HG02623 (cell line): ENCODE data around the gene CBX2.

ENCODE experiments used
- ATAC-seq: cut with Tn5 transposase; IDR thresholded peaks from one replicate; pipeline ENCODE4 v1.9.1; 2021; ENCODE audit warnings: moderate library complexity; ENCODE audit not compliant: unreplicated experiment

The CBX2 gene

DNA sequence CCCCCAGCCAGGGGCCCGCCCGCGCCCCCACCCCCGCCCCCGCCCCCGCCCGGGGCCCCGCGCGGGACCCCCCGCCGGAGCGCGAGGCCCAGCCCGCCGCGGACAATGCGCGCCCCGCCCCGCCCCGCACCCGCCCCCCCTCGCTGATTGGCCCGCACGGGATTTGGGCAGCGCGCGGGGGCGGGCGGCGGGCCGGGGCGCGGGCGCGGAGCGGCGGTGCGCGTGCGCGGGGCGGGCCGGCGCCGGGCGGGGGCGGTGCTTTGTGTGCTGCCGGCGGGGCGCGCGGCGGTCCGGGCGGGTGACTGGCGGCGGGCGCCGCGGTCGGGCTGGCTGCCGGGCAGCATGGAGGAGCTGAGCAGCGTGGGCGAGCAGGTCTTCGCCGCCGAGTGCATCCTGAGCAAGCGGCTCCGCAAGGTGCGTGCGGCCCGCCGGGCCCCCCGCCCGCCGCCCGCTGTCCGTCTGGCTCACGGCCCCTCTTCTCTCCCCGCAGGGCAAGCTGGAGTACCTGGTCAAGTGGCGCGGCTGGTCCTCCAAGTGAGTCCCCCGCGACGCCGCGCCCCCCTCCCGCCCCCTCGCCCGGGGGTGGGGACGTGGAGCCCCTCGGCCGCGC is at the start of gene CBX2:
Gene CBX2 (plus strand): TSS at position 255 of the 610 bp plus-strand sequence. CDS start 88 bp downstream, at position 343.
- ATAC-seq = no peak

DNA sequence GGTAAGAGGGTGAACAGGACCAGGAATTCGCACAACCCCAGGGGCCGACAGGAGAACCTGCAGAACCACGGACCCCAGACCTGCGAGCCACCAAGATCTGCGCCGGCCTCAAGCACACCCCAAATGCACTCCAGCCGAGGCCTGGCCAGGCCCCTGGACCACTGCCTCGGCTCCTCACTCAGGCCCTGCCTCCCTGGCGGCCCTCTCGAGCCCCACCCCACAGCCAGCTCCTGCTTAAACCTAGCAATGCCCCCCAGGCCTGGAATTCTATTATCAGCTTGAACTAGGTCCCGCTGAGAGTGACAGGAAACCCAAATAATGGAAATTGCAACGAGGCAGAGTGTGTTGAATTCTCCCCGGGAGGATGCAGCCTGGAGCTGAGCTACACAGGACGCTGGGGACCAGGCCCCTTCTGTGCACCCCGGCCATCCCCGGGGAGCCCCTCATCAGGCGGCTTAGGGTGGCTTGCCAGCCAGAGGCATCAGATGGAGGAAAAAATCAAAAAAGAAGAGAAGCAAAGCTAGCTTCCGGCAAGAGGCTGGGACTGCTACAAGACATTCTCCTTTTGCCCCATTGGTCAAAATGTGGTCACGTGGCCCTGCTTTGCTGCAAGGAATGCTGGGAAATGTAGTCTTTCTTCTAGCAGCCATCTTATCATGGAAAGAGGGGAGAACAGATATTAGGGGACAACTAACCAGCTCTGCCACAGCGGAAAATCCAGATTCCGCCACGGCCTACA is 49.6 kb upstream of the CBX2 start:
- no peak for ATAC-seq

DNA sequence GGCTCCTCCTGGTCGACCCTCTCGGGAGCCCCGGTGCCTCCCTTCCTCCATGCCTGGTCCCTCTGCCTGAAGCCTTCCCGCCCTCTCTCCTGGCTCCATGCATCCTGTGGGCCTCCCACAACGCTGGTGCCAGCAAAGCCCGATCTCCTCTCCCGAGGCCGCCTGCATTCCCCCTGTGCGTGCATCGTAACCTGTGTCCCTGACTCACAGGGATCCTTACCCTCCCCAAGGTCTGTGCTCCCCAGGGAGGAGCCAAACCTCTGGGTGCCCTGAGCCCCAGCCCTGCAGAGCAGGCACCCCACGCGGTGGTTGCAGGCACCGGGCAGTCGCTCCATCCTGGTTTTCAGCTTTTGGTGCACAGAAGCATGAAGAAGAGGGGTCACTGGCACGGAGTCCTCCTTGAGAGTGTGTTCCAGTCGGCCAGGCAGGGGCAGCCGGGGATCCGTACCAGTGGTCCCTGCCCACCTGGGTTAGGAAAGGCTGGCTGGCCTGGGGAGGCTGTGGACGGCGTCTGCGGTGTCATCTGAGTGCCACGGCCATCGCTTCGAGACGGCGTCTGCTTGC is 49.0 kb upstream of the CBX2 start:
- no peak for ATAC-seq

DNA sequence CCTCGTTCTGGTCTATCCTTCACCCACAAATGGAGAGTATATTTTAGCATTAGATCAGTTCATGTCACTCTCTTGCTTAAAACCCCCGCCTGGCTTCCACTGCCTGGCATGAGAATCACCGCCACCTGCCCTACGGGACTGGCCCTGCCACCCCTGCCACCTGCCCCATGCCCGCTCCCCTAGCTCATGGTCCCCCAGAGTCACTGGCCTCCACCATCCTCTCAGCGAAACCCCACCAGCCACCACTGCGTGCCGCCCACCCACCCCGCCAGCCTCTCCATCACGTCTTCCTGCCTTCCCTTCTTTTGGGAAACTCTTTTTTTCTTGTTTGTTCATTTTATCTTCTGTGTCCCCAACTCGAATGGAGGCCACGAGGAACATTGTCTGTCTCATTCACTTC is 48.2 kb upstream of the CBX2 start:
- ATAC-seq = no peak

DNA sequence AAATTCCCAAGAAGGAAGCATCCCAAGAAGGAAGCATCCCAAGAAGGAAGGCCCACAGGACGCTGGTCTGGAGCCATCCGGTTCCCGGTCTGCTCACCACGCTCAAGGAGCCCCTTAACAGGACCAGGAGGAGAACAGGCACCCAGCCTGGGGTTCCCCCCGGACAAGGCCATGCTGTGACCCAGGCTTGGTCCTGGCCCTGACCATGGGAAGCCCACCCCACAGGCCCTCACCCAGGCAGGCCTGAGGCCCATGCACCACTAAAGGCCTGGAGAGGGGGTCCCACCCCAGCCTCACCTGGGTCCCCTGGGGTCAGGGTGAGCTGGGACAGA is 47.5 kb upstream of the CBX2 start:
- ATAC-seq = no peak

DNA sequence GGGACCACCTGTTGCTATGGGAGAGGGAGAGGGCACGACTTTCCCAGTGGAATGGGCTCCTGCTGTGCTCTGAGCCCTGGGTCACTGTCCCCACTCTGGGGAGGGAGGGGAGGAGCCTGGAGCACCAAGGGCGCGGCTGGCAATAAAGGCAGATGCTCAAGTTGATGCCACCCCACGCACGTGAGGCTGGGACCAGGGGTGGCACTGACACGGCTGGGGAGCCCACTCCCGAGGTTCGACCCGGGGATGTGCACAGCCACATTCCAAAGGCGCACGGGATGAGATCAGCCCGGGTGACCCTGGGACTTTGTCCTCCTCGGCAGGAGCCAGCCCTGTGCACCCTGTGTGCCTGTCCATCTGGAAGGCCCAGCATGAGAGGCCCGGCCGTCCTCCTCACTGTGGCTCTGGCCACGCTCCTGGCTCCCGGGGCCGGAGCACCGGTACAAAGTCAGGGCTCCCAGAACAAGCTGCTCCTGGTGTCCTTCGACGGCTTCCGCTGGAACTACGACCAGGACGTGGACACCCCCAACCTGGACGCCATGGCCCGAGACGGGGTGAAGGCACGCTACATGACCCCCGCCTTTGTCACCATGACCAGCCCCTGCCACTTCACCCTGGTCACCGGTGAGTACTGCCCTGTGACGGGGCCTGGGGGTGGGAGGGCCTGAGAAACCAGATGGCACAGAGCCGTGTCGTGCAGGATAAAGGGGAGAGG is 47.0 kb upstream of the CBX2 start, which contains the start of gene ENPP7:
Gene ENPP7 (plus strand): TSS at position 175 of the 715 bp plus-strand sequence. CDS start 197 bp downstream, at position 372.
- ATAC-seq = no peak

DNA sequence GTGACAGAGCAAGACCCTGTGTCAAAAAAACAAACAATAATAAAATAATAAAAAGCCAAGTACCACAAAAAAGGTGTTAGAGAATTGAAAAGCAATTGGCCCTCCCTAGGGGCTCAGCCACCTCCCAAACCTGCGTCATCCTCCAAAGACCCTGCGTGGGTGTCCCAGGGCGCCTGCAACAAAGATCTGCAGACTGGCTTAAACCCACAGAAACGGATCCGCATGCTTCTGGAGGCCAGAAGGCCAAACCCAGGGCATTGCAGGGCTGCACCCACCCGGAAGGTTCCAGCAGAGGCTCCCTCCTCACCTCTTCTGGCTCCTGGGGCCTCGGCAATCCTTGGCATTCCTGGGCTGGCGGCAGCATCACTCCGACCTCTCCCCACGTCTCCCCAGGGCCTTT is 45.7 kb upstream of the CBX2 start:
- ATAC-seq = no peak

DNA sequence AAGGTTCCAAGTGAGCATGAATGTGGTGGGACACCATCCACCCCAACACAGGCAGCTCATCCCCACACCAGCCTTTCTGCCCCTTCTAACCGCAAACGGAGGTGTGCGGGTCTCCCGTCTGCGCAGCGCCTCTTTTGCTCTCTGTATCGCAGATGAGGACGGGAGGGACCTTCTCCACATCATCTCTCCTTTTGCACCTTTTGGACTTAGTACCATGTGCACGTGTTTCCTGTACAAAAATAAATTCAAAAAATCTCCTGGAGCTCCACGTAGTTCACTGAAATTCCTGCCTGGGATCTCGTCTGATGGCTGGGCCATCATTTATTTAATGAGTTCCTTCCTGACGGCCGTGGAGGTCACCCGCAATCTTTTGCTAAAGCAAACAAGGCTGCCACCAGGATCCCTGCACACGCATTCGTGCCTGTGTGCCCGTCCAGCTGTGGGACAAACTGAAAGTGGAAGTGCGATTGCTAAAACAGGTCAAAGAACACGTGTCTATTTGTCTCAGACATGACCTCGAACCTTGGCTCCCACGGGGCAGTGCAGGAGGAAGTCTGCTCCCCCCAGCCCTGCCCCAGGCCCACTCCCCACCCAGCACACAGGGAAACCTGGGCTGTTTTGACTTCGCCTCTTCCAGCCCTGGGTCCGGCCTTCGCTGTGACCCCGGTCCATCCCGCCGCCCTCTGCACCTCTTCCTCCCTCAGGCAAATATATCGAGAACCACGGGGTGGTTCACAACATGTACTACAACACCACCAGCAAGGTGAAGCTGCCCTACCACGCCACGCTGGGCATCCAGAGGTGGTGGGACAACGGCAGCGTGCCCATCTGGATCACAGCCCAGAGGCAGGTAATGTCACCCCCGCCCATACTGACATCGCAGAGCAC is 44.9 kb upstream of the CBX2 start:
- no peak for ATAC-seq

DNA sequence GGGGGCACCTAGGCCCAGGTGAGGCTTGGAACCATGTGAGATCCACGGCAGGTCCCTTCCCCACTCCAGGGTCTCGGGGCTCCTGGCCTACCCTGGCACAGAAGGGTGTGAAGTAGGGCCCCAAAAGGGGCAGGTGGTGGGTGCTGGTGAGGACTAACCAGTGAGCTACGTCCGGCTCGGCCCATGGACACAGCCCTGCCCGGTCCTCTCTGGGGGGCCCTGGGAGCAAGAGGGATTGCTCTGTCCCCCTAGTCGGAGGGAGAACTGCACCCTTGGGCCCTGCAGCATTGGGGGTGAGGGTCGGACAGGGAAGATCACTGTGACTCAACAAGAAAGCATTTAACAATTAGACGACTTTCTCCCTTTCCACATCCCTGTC is 44.3 kb upstream of the CBX2 start:
- ATAC-seq = no peak

DNA sequence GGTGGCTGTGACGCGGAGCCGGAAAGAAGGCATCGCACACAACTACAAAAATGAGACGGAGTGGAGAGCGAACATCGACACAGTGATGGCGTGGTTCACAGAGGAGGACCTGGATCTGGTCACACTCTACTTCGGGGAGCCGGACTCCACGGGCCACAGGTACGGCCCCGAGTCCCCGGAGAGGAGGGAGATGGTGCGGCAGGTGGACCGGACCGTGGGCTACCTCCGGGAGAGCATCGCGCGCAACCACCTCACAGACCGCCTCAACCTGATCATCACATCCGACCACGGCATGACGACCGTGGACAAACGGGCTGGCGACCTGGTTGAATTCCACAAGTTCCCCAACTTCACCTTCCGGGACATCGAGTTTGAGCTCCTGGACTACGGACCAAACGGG is 42.9 kb upstream of the CBX2 start:
- ATAC-seq = no peak

DNA sequence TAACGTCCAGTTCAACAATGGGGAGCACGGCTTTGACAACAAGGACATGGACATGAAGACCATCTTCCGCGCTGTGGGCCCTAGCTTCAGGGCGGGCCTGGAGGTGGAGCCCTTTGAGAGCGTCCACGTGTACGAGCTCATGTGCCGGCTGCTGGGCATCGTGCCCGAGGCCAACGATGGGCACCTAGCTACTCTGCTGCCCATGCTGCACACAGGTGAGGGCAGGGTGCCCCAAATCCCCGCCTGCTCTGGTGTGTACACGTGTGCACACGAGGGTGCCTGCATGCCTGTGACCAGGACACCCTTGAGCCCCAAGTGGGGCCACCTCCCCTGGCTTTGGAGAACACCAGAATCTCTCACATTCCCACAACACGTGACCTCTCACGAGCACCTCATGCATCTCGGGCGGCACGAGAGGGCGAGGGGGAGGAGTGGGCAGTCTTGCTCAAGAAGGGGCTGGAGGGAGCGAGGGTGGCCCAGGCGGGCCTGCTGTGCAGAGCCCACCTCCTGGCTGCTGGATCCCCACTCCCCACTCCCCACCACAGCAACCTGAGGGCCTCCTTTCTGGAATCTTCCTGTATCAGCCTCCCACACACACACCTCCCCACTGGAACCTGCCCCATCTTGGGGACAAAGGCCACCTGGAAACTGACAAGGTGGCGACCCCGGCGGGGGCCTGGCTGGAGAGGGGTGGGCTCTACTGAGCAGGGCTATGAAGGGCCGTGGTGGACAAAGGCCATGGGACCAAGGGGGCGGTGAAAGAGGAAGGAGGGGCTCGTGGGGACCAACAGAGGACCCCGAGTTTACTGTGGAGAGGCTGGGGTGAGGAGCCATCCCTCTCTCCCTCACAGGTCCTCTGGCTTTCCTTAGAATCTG is 40.7 kb upstream of the CBX2 start:
- no peak for ATAC-seq

DNA sequence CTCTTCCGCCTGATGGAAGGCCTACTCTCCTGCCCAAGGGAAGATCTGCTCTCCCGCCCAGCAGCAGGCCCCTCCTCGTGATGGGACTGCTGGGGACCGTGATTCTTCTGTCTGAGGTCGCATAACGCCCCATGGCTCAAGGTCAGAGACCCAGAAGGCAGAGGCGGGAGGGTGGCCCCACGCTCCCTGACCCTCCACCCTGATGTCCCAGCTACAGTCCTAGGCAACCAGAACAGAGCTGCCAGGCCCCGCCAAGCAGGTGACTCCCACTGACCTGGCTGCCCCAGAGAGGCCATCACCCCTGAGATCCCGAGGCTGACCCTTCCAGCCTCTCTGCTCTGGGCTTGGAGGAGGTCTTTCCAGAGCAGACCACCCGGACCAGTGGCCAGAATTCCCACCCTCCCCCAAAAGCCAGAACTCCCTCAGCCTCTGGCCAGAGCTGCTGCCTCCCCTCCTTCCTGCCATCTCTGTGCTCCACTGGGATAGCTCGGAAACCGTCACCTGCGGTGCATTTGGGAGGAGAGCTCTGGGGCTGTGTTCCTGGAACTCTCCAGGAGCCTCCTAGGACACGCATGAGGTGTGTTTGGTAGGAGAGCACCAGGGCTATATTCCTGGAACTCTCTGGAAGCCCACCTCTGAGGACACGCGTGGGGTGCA is 39.9 kb upstream of the CBX2 start:
- ATAC-seq = no peak

DNA sequence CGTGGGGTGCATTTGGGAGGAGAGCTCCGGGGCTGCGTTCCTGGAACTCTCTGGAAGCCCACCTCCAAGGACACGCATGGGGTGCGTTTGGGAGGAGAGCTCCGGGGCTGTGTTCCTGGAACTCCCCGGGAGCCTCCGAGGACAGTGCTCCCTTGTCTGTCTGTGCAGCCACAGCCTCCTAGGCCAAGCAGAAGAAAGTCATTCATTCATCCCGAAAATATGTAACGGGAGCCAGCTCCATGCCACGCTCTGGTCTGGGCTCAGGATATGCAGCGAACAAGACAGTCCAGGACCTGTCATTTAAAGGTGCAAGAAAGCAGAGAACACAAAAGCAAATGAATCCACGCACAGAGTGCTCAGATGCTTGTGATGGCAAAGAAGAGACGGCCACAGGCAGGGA is 39.3 kb upstream of the CBX2 start:
- ATAC-seq = no peak

DNA sequence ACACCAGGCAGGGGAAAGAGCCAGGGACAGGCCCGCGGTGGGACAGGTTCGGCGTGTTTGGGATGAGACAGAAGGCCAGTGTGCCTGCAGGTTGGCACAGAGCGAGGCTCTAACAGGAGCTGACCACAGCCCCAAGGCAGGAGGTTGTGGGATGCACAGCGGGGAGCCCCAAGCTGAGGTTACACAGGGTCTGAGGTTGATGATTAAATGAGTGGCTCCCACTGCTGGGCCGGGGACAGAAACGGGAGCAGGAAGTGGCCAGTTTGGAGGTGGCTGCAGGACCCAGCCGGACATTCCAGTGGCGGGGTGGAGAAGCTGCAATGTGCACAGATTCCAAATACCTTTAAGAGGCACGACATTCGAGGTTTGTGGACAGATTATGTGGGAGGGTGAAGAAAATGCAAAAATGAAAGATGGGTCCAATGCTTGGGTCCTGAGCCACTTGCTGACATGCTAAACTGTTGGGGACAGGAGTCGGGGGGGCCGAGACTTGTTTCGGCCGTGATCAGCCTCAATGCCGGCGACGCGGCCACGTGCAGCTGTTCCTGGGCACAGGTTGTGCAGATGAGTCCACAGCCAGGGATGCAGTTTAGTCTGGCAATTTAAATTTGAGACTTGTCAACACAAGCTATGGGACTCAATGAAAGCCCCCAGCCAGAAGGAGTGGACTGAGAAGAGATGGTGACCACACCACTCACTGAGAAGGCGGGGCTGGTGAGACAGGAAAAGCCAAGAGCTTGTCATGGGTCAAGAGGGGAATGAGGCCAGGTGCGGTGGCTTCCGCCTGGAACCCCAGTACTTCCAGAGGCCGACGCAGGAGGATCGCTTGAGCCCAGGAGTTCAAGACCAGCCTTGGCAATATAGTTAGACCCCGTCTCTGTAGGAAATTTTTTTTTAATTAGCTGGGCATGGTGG is 38.5 kb upstream of the CBX2 start:
- no peak for ATAC-seq

DNA sequence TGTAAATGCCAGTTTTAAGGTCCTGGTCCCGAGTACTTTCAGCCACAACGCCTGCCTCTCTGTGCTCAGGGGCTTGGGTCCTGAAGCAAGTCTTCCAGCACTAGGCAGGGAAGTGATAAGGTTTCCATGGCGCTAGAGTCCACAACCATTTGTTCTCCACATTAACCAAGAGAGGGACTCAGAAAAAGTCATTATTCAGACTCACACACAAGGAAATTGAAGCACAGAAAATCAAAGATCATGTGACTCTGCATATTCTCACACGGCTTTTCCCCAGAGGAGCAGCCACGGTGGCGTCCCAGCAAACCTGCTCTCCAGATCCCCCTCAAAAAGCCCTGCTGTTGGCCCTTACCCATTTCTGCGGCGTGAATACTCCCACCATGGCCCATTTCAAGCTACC is 37.5 kb upstream of the CBX2 start:
- no peak for ATAC-seq

DNA sequence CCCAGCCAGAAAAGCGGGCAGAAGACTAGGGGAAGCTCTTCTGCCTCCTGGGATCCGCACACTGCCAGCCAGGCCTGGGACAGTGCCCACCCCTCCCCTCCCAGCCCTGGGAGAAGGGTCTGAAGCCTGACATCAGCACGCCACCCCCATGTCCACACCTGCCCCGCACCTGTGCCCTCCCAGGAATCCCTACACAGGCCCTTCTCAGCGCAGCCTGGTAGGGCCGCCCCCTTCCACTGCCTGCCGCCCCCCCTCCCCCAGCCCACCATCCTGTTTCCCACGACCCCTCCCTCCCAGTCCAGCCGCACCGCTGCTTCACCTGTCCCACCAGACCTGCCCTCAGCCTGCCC is 36.6 kb upstream of the CBX2 start:
- no peak for ATAC-seq

DNA sequence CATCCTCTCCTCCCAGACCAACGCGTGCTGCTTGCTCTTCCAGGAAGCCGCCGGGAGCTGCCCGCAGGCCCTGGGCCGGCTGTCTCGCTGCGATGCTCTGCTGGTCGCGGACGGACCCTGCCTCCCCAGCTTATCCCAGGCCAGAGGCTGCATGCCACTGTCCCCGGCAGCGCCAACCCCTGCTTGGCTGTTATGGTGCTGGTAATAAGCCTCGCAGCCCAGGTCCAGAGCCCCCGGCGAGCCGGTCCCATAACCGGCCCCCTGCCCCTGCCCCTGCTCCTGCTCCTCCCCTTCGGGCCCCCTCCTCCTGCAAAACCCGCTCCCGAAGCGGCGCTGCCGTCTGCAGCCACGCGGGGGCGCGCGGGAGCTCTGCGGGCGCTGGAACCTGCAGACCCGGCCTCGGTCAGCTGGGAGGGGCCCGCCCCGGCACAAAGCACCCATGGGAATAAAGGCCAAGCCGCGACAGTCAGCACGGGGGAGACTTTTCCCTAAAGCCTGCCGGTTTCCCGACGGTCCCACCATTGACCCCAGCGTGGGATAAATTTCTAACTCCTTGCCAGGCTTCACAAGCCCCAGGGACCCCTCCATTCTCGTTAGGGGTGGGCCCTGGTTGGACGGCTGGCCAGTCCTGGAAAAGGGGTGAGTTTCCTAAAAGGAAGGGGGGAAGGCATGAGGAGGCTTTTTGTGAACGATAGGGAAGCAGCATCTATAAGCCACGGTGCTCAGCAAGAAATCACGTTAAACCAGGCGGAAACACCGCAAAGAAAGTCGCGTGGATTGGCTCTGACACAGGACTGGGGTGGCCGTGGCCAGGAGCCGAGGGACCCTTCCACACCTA is 36.0 kb upstream of the CBX2 start:
- no peak for ATAC-seq

DNA sequence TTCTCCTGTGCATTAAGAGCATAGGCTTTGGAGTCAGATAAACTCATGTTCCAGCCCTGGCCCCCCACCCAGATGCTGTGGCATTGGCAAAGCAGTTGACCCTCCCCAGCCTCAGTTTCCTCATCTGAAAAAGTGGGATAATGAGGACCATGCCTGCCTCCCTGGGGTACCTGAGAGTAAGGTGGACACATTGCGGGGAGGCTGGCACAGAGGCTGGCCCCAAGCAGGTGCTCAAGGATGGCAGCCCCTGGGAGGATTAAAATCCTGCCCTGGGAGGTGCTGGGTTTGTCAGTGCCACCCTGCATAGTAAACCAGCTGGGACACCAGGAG is 35.4 kb upstream of the CBX2 start:
- no peak for ATAC-seq
